ENCODE measurements around the gene SPOCK1. TPM values are rescaled to one million over a fixed set of nuclear protein-coding genes. Genes with fewer than 3 reads are reported as not detected.

SPOCK1 gene
- polyA plus RNA-seq, 10 donors, result 4.0 to 19.9 (median 6.7) TPM

DNA sequence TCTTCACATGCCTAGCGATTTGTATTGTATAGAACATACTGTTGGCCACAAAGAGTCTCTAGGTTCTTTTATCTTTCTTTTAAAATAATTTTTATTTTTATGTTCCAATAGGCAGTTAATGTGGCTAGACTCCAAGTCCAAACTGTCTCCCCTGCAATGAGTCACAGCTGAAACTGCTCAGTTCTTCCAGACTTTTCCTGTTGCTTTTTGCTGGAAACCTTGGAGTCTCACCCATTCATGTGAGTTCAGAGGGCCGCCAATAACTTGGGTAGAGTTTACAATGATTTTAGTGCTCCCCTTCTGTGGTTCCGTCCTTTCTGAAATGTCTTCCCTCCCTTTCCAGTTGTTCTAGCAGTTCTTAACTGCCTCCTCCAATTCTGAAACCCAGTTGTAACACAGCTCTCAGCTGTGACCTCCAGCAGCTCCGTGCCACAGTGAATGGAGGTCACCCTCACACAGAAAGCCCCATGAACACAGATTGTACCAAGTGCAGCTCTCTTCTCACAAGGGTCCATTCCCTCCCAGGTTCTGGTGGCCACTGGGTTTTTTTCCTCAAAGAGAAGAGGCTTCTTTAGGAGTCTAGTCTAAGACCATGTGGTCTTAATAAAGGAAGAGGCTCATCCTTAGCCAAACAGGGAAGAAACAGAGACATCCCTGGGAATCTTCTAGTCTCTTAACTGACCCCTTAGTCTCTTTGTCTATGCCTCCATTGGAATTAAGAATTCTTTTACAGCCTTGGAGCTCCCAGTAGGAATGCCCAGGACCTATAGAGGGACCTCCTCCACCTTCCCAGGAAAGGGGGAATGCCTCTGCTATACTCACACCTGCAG lies 198.5 kb downstream of the SPOCK1 start:
- peak in 1 of 3 donors; percentile 34 for DNase-seq

DNA sequence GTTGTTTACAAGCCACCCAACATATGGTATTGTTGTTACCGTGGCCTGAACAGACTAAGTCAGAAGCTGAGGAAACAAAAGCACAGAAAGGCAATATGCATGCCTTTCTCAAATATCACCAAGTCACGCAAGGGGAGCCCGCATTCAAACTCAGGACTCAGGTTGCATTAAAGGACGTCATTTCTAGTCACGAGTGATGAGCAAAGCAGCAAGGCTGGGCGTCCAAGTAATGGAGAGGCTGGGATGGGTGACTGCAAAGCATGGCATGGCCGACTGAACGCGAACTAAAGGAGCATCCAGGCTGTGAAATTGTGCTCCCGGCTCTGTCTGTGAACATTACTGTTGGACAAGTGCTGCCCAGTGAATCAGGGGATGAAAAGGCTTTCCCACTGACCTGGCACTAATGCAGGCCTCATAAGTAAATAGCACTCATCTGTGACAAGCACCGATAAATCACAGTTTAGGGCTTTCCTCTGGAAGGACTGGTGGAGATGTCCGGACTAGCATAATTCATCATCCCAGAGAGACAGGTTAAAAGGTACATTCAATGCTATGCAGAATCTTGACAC lies 202.8 kb downstream of the SPOCK1 start:
- DNase-seq, result no peak

GRCh38 chr5:137294604-137295003 lies 204.5 kb downstream of the SPOCK1 start:
- no peak for DNase-seq

- DNase-seq, result no peak
These were observed 206.6 kb downstream of the SPOCK1 start for GRCh38 chr5:137292461-137293027.

DNA sequence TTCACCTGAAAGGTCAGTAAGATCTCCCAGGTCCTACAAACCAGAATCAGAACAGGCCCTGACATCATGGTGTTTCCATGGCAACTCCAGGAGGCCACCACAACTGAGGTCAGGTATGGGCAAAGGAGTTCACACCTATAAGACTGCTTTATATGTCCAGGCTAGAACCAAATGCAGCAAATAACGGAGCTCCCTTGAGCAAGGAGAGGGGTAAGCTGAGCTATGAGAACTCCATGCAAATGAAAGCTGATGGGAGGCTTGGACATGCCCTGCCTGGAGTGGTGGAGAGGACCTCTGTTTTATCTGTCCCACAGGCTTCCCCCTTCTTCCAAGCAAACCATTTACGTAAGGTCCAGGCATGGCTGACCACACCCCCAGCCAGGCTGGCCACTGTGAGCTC lies 207.7 kb downstream of the SPOCK1 start:
- DNase-seq, result no peak

DNA sequence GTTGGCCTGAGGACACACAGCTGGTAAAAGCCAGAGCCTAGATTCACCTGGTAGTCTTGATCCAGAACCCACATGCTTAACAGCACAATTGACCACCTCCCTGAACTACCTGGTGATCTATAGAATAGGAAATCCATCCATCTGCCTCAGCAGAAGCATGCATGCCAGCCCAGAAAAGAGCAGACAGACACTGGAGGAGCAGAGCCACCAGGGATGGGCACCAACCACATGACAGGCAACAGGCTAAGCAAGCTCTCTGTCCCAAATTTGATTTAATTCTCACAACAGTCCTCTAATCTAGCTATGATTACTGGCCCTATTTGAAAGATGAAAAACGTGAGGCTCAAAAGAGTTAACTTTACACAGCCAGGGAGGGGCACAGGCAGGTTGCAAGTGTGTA lies 208.1 kb downstream of the SPOCK1 start:
- DNase-seq, result no peak

GRCh38 chr5:137290373-137290772 lies 208.8 kb downstream of the SPOCK1 start:
- no peak for DNase-seq

GRCh38 chr5:137289856-137290255 lies 209.3 kb downstream of the SPOCK1 start:
- DNase-seq, result no peak

GRCh38 chr5:137287569-137287968 lies 211.6 kb downstream of the SPOCK1 start:
- no peak for DNase-seq

GRCh38 chr5:137286025-137286610 lies 213.0 kb downstream of the SPOCK1 start:
- no peak for DNase-seq

- no peak for DNase-seq
These were observed 215.3 kb downstream of the SPOCK1 start for GRCh38 chr5:137283801-137284200.

GRCh38 chr5:137282216-137282615 lies 216.9 kb downstream of the SPOCK1 start:
- DNase-seq, result no peak

GRCh38 chr5:137281201-137281600 lies 217.9 kb downstream of the SPOCK1 start:
- no peak for DNase-seq

GRCh38 chr5:137280656-137281055 lies 218.5 kb downstream of the SPOCK1 start:
- DNase-seq, result no peak

DNA sequence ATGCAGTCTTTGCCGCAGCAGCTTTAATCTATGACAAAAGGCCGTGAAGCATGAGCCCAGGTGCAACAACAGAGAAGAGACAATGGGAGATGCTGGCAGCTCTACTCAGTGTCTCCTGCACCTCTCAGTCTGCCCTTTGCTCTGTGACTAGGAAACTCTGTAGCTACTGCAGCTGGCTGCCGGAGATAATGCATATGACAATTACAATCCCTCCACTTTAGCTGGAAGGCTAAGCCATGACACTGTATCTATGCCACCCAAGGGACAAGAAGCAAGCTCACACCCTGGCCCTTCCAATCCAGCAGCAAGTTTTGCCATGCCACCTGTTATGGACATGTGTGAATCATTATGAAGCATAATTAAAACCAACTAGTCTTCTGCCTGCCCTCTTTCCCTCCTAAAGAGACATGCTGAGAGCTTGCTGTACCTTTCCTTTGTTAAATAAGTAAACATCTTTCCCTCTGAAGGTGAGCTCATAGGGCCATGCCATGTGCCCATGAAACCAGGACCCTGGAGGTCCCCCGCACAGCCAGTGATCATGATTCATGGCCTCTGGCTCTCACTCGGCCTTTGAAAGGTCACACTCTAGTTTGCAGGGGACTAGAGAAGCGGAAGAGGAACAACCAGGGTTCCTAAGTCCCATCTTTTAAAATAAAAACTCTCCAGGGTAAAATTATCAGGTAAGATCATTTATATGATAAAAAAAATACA lies 219.4 kb downstream of the SPOCK1 start:
- no peak for DNase-seq

GRCh38 chr5:137278476-137278875 lies 220.7 kb downstream of the SPOCK1 start:
- DNase-seq, result no peak

DNA sequence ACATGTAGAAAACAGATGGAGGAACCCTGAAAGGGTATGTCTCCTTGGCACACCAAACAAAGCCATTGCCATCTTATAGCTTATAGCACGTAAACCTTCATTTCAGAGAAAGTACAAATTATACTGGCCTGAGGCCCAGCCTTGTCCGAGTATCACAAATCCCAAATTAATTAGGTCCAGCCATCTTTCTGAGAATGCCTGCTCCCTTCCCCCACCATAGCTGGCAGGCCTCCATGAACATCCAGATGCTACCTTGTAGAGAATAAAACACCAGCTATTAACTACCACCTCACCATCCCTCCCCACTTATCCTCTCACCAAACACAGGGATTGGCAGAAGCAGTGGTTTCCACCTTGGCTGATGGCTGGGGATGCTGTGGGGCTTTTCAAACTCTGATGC lies 224.0 kb downstream of the SPOCK1 start:
- DNase-seq, result no peak

GRCh38 chr5:137273511-137273910 lies 225.6 kb downstream of the SPOCK1 start:
- no peak for DNase-seq

- no peak for DNase-seq
These were observed 226.3 kb downstream of the SPOCK1 start for GRCh38 chr5:137272831-137273230.

DNA sequence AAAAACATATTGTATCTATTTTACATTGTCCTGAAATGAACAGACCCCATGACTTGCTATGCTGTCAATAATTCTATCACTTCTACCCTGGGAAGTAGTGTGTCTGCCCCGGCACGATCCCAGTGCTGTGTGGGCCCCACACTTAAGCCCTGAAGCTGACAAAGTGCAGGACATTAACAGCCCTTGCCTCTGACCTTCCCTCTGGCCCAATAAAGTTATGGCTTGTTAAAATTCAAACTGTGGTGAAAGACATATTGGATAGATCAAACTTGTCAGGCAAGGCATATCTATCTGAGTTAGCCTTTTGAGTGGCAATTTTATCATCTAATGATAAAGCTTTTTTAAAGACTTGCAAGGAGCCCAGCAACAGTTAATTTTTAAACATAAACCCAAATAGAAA lies 229.2 kb downstream of the SPOCK1 start:
- DNase-seq, result no peak

GRCh38 chr5:137269274-137269673 lies 229.9 kb downstream of the SPOCK1 start:
- no peak for DNase-seq

DNA sequence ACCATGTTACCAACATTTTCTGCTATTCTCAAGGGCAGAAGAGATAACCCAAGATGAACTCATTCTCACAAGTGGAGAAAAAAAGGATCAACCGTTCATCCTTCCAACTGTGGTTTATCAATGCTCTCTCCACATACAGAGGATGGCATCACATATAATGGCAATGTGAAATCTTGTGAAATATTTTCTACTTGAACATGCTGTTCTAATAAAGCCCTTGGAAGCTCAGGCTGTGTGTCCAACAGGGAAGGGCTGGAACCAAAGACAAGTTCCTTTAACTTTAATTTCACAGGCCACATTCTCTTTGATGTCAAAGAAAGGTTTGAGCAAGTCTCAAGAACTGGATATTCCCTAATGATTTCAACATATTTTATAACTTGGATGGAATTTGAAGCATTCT lies 230.5 kb downstream of the SPOCK1 start:
- no peak for DNase-seq
